Endodermal cell (in vitro differentiated cells): ENCODE measurements around the gene INTU. TPM values are rescaled to one million over a fixed set of nuclear protein-coding genes. Genes with fewer than 3 reads are reported as not detected.

Experiments
- DNase-seq: peaks from one replicate; pipeline ENCODE4 v3.0.0-alpha.2; 2017
- H3K27ac ChIP-seq: 2 replicates; pipeline ENCODE4 v1.5.1; 2013; ENCODE audit warnings: mild to moderate bottlenecking, low read depth, low read length, moderate library complexity
- H3K27me3 ChIP-seq: 2 replicates; pipeline ENCODE4 v1.6.1; 2013; ENCODE audit warnings: mild to moderate bottlenecking, low read length, moderate library complexity; ENCODE audit not compliant: insufficient read depth, control insufficient read depth, poor library complexity, severe bottlenecking
- H3K36me3 ChIP-seq: 2 replicates; pipeline ENCODE4 v1.7.0; 2013; ENCODE audit warnings: mild to moderate bottlenecking, low read length, moderate library complexity; ENCODE audit not compliant: control insufficient read depth, insufficient read depth
- H3K4me1 ChIP-seq: one replicate; pipeline ENCODE4 v1.7.0; 2013; ENCODE audit warnings: low read length; ENCODE audit not compliant: control insufficient read depth, insufficient read depth
- H3K4me3 ChIP-seq: 2 replicates; pipeline ENCODE4 v1.5.1; 2013; ENCODE audit warnings: mild to moderate bottlenecking, low read length, moderate library complexity
- H3K9ac ChIP-seq: 2 replicates; pipeline ENCODE4 v1.6.1; 2013; ENCODE audit warnings: mild to moderate bottlenecking, low read length, moderate library complexity; ENCODE audit not compliant: poor library complexity, severe bottlenecking; ENCODE audit errors: extremely low read depth
- H3K9me3 ChIP-seq: 2 replicates; pipeline ENCODE4 v1.6.1; 2013; ENCODE audit warnings: mild to moderate bottlenecking, low read length, moderate library complexity; ENCODE audit not compliant: control insufficient read depth
- H3K27ac Mint-ChIP-seq: 2 replicates; pipeline ENCODE4 v1.8.0; 2020; ENCODE audit warnings: mixed read lengths
- H3K27me3 Mint-ChIP-seq: 2 replicates; pipeline ENCODE4 v1.8.0; 2021; ENCODE audit warnings: mild to moderate bottlenecking, mixed read lengths; ENCODE audit not compliant: insufficient read depth
- H3K36me3 Mint-ChIP-seq: 2 replicates; pipeline ENCODE4 v1.8.0; 2020; ENCODE audit warnings: low read depth, mixed read lengths
- H3K4me1 Mint-ChIP-seq: 2 replicates; pipeline ENCODE4 v1.8.0; 2020; ENCODE audit warnings: mixed read lengths
- H3K4me3 Mint-ChIP-seq: 2 replicates; pipeline ENCODE4 v1.8.0; 2020; ENCODE audit warnings: mild to moderate bottlenecking, moderate library complexity, mixed read lengths
- H3K9me3 Mint-ChIP-seq: 2 replicates; pipeline ENCODE4 v1.8.0; 2020; ENCODE audit warnings: mild to moderate bottlenecking, mixed read lengths
- whole genome bisulfite sequencing, 2 experiments: methylation state at CpG; one replicate each; pipeline versions ENCODE4 v1.1.5 to v1.1.7; 2013; ENCODE audit warnings: missing lambda C conversion rate in 2 of 2, mixed read lengths in 1 of 2; ENCODE audit not compliant: insufficient coverage in 1 of 2, insufficient read length in 1 of 2; 5-methylcytosine and 5-hydroxymethylcytosine counted together
- total RNA-seq, 2 donors: library from RNA; stranded (reverse); fragmentation: NEBNext Ultra II Directional in 1 of 2; extraction: Animal tissue kit (Norgen Biotek cat#: 25700) in 1 of 2; gene quantifications; 2 replicates in 1 of 2; 3 replicates in 1 of 2; pipeline ENCODE4 v1.2.1, GENCODE V29; 2021
- TF ChIP-seq, protein P1 (sequence below): fragments of 200-600 bp; sonication (generic); conservative IDR thresholded peaks from 2 replicates; pipeline ENCODE4 v1.5.0; 2021; ENCODE audit warnings: antibody characterized with exemption, mild to moderate bottlenecking

The INTU gene
- total RNA-seq, 2 donors from 2014 or later = 20.5 to 31.3 TPM

DNA sequence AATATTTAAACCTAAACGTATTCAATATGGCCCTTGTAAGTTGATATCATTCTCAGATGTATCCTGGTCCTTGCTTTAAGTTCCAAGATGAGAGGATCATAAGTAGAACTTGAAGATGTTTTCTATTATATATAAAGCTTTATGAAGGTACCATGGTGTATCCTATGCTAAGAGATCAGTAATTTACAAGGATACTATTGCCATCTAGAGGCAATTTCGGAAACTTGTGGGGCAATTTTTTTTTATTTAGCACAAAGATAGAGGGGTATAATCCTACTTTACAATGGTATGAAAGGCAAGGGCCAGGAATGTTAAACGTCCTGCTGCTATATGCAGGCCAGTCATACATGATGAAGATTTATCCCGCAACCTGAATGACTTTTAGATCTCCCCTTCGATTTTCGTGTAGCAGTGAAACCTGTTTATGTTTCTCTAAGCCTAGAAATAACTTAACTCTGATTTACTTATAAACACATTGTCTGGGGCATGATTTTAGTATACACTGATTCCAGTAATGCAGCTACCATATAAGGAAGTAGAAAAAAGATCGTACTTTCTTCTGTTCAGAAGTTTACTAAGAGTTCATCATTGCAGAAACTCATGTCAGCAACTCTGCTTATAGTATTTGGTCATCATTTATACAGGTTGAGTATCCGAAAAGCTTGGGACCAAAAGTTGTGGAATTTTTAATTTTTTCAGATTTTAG lies 100.0 kb downstream of the INTU start:
- Mint-ChIP-seq H3K27me3 (no peaks in the 10 kb centered on the region), H3K27ac (no peak overlapping the region), H3K4me1 (no peaks in the 10 kb centered on the region), H3K4me3 (no peak overlapping the region), H3K9me3 (no peaks in the 10 kb centered on the region), H3K36me3 (no peaks in the 10 kb centered on the region)
- Histone ChIP-seq H3K36me3 (no peaks in the 10 kb centered on the region), H3K9me3 (no peaks in the 10 kb centered on the region), H3K27me3 (no peaks in the 10 kb centered on the region), H3K27ac (no peak overlapping the region), H3K4me3 (no peak overlapping the region), H3K4me1 (no peaks in the 10 kb centered on the region), H3K9ac (no peak overlapping the region)
- DNase-seq = no peak
- WGBS, 2 experiments = 0 to 30% methylated on average over 1 to 8 of the region's 8 CpGs
- TF ChIP-seq, protein P1, sequence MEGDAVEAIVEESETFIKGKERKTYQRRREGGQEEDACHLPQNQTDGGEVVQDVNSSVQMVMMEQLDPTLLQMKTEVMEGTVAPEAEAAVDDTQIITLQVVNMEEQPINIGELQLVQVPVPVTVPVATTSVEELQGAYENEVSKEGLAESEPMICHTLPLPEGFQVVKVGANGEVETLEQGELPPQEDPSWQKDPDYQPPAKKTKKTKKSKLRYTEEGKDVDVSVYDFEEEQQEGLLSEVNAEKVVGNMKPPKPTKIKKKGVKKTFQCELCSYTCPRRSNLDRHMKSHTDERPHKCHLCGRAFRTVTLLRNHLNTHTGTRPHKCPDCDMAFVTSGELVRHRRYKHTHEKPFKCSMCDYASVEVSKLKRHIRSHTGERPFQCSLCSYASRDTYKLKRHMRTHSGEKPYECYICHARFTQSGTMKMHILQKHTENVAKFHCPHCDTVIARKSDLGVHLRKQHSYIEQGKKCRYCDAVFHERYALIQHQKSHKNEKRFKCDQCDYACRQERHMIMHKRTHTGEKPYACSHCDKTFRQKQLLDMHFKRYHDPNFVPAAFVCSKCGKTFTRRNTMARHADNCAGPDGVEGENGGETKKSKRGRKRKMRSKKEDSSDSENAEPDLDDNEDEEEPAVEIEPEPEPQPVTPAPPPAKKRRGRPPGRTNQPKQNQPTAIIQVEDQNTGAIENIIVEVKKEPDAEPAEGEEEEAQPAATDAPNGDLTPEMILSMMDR = peak; percentile 78

DNA sequence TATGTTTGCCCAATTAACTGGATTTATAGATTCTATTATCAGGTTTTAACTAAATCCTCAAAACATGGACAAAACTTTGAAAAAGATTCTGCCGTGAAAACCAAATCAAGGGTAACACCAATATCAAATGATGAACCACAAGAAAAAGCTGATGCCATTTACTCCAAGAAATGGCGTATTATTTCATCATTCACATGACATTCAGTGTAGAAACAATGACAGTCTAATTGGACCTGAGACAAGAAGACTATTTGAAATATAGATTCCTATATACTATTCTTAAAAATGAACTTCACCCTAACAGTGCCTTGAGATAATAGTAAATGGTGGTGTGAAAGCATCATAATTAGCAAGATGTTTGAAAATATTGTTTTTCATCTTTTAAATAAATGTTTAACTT lies 102.2 kb downstream of the INTU start:
- H3K4me1 Mint-ChIP-seq = no peaks in the 10 kb centered on the region
- H3K36me3 Mint-ChIP-seq = no peaks in the 10 kb centered on the region
- WGBS, 2 experiments = 100% methylated on average over 1 to 2 of the region's 2 CpGs

DNA sequence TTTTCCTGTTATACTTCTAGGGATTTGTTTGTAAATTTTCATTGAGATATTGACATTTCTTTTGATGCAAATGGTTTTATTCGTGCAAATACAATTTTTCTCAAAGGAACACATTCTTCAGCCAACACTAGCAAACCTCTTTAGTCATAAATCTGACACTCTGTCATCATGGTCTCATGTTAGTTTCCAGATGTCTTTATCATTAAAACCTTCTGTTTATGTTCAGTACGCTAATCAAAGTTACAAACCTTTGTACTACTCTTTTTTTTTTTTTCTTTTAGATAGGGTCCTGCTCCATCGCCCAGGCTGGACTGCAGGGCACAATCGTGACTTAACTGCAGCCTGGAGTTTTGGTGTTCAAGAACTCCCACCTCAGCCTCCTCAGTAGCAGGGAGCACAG lies 104.5 kb downstream of the INTU start:
- Mint-ChIP-seq H3K27me3 (no peaks in the 10 kb centered on the region), H3K4me1 (no peaks in the 10 kb centered on the region), H3K4me3 (no peak overlapping the region), H3K36me3 (no peaks in the 10 kb centered on the region), H3K9me3 (peaks cover 15% of the 10 kb centered on the region), H3K27ac (no peak overlapping the region)
- Histone ChIP-seq H3K27ac (no peak overlapping the region), H3K9ac (no peak overlapping the region), H3K4me1 (no peaks in the 10 kb centered on the region), H3K9me3 (peaks cover 14% of the 10 kb centered on the region), H3K36me3 (no peaks in the 10 kb centered on the region), H3K4me3 (no peak overlapping the region), H3K27me3 (no peaks in the 10 kb centered on the region)
- DNase-seq = no peak
- WGBS, 2 experiments = 81 to 97% methylated on average over 3 to 4 of the region's 4 CpGs
- TF ChIP-seq, protein P1 = no peak

More for the DNA sequence above, 102.2 kb downstream of the INTU start:
- no peak overlapping the region for H3K27ac Mint-ChIP-seq
- no peak overlapping the region for H3K27ac ChIP-seq
- no peaks in the 10 kb centered on the region for H3K27me3 ChIP-seq
- H3K27me3 Mint-ChIP-seq = no peaks in the 10 kb centered on the region
- no peaks in the 10 kb centered on the region for H3K36me3 ChIP-seq
- no peak for DNase-seq
- H3K4me1 ChIP-seq = no peaks in the 10 kb centered on the region
- no peak overlapping the region for H3K4me3 Mint-ChIP-seq
- H3K9me3 Mint-ChIP-seq = peaks cover 2% of the 10 kb centered on the region
- TF ChIP-seq, protein P1 = no peak
- no peaks in the 10 kb centered on the region for H3K9me3 ChIP-seq
- no peak overlapping the region for H3K9ac ChIP-seq
- no peak overlapping the region for H3K4me3 ChIP-seq
